Stimulated activated naive CD8-positive, alpha-beta T cell treated with anti-CD3 and anti-CD28 coated beads, Interleukin-15, amount 100 ng/mL, for 72 hours (primary cell): ENCODE results near the gene RSAD2.
"Not testable (repeated sequence)": the region's sequence is repeated elsewhere in the genome, so short reads cannot be mapped to it uniquely, and the experiment has no call there.

Experiments
- ATAC-seq: fragments of 150-1000 bp; cut with Tn5 transposase; 2 replicates; pipeline ENCODE4 v1.10.0; 2021; ENCODE audit warnings: mild to moderate bottlenecking, moderate library complexity
- DNase-seq, 2 donors: peaks; one replicate each; pipeline ENCODE4 v3.0.0; 2021 to 2022
- H3K27ac Mint-ChIP-seq, 2 donors: one replicate each; pipeline ENCODE4 v1.8.0; 2022; ENCODE audit warnings: mild to moderate bottlenecking in 2 of 2, mixed read lengths in 2 of 2, moderate library complexity in 2 of 2
- H3K27me3 Mint-ChIP-seq: one replicate; pipeline ENCODE4 v1.8.0; 2022; ENCODE audit warnings: mixed read lengths
- H3K4me1 Mint-ChIP-seq: one replicate; pipeline ENCODE4 v1.8.0; 2022; ENCODE audit warnings: mild to moderate bottlenecking, mixed read lengths
- H3K4me3 Mint-ChIP-seq, 2 donors: one replicate each; pipeline ENCODE4 v1.8.0; 2022; ENCODE audit warnings: mild to moderate bottlenecking in 2 of 2, mixed read lengths in 2 of 2, moderate library complexity in 1 of 2
- H3K9me3 Mint-ChIP-seq, 2 donors: one replicate each; pipeline ENCODE4 v1.8.0; 2022; ENCODE audit warnings: mixed read lengths in 2 of 2

The RSAD2 gene

GRCh38 chr2:6879011-6879410, 1.4 kb downstream of the RSAD2 start:
- no peak for DNase-seq
- peak overlapping the region; percentile 47 to 83 for H3K4me3 Mint-ChIP-seq

GRCh38 chr2:6880200-6880733, 2.7 kb downstream of the RSAD2 start:
- Mint-ChIP-seq H3K27ac (peak overlapping the region; percentile 78 to 89), H3K4me1 (peaks cover 48% of the 10 kb centered on the region), H3K9me3 (no peaks in the 10 kb centered on the region), H3K4me3 (peak overlapping the region; percentile 65 to 79), H3K27me3 (no peaks in the 10 kb centered on the region)
- DNase-seq (no peak), ATAC-seq (peak; percentile 47)

More at GRCh38 chr2:6879011-6879410, 1.4 kb downstream of the RSAD2 start:
- Mint-ChIP-seq H3K27me3 (no peaks in the 10 kb centered on the region), H3K4me1 (peaks cover 48% of the 10 kb centered on the region), H3K9me3 (peaks cover 2 to 4% of the 10 kb centered on the region in 2 donors), H3K27ac (no peak overlapping the region)
- no peak for ATAC-seq

DNA sequence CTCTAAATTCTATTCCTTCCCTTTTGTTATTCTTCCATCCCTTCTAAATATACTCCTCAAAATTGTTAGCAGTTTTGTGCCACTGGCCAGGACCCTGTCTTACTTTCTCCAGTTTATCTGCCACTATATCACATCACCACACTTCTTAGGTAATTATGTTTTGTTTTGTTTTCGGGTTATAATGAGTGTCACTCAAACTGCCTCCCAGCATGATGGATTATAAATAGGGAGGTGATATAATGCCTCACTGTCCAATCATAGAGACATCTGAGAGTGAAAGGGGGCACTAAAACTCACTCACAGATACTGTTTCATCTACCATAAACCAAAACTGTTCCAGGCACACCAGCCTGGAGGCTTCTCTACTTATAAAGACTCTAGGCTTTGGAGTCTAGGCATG, 3.5 kb downstream of the RSAD2 start:
- DNase-seq (no peak), ATAC-seq (peak; percentile 31)
- no peaks in the 10 kb centered on the region for H3K27me3 Mint-ChIP-seq
- no peaks in the 10 kb centered on the region for H3K9me3 Mint-ChIP-seq
- H3K27ac Mint-ChIP-seq, result peak overlapping the region; percentile 1 to 67
- peaks cover 48% of the 10 kb centered on the region for H3K4me1 Mint-ChIP-seq
- peak overlapping the region; percentile 4 to 79 for H3K4me3 Mint-ChIP-seq

DNA sequence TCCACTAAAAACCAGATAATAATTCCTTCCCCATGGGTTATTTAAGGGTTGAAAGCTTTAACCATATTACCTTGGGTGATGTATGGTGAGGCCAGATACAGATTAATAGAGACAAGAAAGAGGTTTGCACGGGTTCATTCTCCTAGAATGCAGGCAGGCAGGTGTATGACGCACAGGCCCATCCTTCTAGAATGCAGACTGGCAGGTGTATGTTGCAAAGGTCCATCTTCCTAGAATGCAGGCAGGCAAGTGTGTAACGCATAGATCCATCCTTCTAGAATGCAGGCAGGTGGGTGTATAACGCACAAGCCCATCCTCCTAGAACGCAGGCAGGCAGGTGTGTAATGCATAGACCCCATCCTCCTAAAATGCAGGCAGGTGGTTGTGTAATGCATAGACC, 3.9 kb downstream of the RSAD2 start:
- no peaks in the 10 kb centered on the region for H3K9me3 Mint-ChIP-seq
- peak overlapping the region in 1 of 2 donors; percentile 16 for H3K27ac Mint-ChIP-seq
- no peak for DNase-seq
- no peak for ATAC-seq
- H3K27me3 Mint-ChIP-seq, result no peaks in the 10 kb centered on the region
- H3K4me3 Mint-ChIP-seq, result no peak overlapping the region
- H3K4me1 Mint-ChIP-seq, result peaks cover 47% of the 10 kb centered on the region

DNA sequence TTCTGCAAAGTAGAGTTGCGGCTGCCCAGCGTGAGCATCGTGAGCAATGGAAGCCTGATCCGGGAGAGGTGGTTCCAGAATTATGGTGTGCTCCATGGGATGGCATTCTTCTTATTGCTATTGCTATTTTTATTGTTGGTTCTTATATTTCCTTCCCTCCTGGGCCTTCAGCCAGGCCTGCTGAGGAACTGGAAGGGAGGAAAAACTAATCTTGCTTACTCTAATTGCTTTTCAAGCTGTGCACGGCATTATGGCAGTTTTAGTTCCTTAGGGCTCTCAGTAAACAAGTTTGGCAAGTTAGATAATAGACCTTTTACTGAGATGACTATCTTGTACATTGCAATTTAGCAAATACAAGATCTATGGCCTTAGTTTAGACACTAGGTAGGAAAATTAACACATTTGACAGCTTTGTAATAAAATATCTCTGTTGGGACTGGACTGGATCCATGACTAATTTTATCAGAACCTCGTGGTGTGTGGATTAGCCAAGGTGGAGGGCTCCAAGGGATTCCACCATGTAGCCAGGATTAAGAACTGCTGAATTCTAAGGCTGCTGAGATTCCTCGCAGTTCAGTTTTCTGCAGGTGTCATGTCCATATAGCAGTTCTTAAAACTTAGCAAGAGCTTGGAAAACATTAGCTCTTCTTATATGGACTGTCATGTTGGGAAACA, 6.0 kb downstream of the RSAD2 start:
- H3K27me3 Mint-ChIP-seq, result no peaks in the 10 kb centered on the region
- DNase-seq (no peak), ATAC-seq (no peak)
- H3K9me3 Mint-ChIP-seq, result no peaks in the 10 kb centered on the region
- H3K27ac Mint-ChIP-seq, result no peak overlapping the region
- H3K4me1 Mint-ChIP-seq, result peaks cover 26% of the 10 kb centered on the region
- H3K4me3 Mint-ChIP-seq, result no peak overlapping the region

DNA sequence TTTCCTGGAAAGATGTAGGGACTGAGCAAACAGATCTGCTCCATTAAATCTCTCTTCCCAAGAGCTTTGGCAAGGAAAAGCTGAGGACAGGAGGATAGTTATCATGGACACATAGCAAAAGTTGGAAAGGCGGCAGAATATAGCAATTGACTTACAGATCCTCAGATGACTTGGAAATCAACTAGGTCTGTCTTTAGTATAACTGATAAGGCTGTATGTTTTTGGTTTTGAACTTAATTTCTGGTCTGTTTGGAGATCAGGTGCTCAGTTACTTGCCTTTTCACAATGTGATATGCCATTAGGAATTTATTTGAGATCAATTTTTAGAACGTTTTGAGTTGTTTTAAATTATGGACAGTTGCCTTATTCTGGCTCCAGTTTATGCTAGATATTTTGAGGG, 8.0 kb downstream of the RSAD2 start:
- H3K9me3 Mint-ChIP-seq, result no peaks in the 10 kb centered on the region
- H3K4me3 Mint-ChIP-seq, result no peak overlapping the region
- H3K27me3 Mint-ChIP-seq, result no peaks in the 10 kb centered on the region
- ATAC-seq (no peak), DNase-seq (no peak)
- H3K27ac Mint-ChIP-seq, result no peak overlapping the region
- H3K4me1 Mint-ChIP-seq, result peaks cover 8% of the 10 kb centered on the region

- H3K27me3 Mint-ChIP-seq, result no peaks in the 10 kb centered on the region
- ATAC-seq (no peak), DNase-seq (no peak)
- H3K4me1 Mint-ChIP-seq, result peaks cover 4% of the 10 kb centered on the region
- H3K9me3 Mint-ChIP-seq, result no peaks in the 10 kb centered on the region
- no peak overlapping the region for H3K27ac Mint-ChIP-seq
- H3K4me3 Mint-ChIP-seq, result no peak overlapping the region
Measured at GRCh38 chr2:6885968-6886367, 8.4 kb downstream of the RSAD2 start.

DNA sequence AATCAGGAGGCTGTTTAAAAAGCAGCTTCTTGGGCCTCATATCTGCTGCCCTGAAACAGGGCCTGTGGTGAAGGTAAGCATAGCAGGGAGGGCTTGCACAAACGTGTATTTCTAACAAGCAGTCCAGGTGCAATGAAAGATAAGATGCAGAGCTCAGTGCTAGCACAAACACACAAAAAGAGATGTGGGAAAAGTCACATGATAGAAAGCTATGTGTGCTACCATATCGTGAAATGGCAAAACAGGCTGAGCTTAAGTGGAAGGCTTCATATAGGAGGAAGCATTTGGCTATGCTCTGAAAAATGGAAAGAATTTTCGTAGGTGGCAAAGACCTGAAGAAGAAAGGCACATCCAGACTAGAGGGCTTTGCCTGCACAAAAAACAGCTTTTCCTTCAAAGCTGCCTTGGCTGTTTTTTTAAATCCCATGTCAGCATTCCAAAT, 10.2 kb downstream of the RSAD2 start:
- Mint-ChIP-seq H3K4me3 (no peak overlapping the region), H3K4me1 (no peaks in the 10 kb centered on the region), H3K27ac (no peak overlapping the region), H3K27me3 (no peaks in the 10 kb centered on the region), H3K9me3 (no peaks in the 10 kb centered on the region)
- DNase-seq (no peak), ATAC-seq (no peak)

- H3K4me3 Mint-ChIP-seq, result no peak overlapping the region
- ATAC-seq, result no peak
- no peaks in the 10 kb centered on the region for H3K4me1 Mint-ChIP-seq
- H3K27me3 Mint-ChIP-seq, result no peaks in the 10 kb centered on the region
- no peak for DNase-seq
- H3K27ac Mint-ChIP-seq, result no peak overlapping the region
- no peaks in the 10 kb centered on the region for H3K9me3 Mint-ChIP-seq
Measured at GRCh38 chr2:6888724-6889123, 11.1 kb downstream of the RSAD2 start.

GRCh38 chr2:6893876-6894482, 16.4 kb downstream of the RSAD2 start:
- Mint-ChIP-seq H3K27ac (peak overlapping the region in 1 of 2 donors; percentile 24), H3K4me3 (no peak overlapping the region), H3K9me3 (no peaks in the 10 kb centered on the region), H3K4me1 (peaks cover 13% of the 10 kb centered on the region), H3K27me3 (no peaks in the 10 kb centered on the region)
- DNase-seq (no peak), ATAC-seq (no peak)

DNA sequence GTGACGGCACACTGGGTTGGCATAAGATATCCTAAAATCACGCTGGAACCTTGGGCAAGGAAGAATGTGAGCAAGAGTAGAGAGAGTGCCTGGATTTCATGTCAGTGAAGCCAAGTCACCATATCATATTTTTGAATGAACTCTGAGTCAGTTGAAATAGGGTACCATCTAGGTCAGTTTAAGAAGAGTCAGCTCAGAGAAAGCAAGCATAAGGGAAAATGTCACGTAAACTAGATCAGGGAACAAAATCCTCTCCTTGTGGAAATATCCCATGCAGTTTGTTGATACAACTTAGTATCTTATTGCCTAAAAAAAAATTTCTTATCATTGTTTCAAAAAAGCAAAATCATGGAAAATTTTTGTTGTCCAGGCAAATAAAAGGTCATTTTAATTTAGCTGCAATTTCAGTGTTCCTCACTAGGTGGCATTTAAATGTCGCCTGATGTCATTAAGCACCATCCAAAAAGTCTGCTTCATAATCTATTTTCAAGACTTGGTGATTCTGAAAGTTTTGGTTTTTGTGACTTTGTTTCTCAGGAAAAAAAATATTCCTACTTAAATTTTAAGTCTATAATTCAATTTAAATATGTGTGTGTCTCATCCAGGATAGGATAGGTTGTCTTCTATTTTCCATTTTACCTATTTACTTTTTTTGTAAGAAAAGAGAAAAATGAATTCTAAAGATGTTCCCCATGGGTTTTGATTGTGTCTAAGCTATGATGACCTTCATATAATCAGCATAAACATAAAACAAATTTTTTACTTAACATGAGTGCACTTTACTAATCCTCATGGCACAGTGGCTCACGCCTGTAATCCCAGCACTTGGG, 19.6 kb downstream of the RSAD2 start:
- ATAC-seq (no peak), DNase-seq (no peak)
- Mint-ChIP-seq H3K27me3 (no peaks in the 10 kb centered on the region), H3K27ac (no peak overlapping the region), H3K4me3 (no peak overlapping the region), H3K9me3 (peaks cover 6 to 17% of the 10 kb centered on the region in 2 donors), H3K4me1 (peaks cover 13% of the 10 kb centered on the region)

DNA sequence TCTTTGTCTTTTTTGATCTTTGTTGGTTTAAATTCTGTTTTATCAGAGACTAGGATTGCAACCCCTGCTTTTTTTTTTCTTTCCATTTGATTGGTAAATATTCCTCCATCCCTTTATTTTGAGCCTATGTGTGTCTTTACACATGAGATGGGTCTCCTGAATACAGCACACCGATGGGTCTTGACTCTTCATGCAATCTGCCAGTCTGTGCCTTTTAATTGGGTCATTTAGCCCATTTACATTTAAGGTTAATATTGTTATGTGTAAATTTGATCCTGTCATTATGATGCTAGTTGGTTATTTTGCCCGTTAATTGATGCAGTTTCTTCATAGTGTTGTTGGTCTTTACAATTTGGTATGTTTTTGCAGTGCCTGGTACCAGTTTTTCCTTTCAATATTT, 25.0 kb downstream of the RSAD2 start:
- H3K9me3 Mint-ChIP-seq, result peaks cover 35 to 43% of the 10 kb centered on the region in 2 donors
- H3K27ac Mint-ChIP-seq, ATAC-seq, DNase-seq, H3K4me3 Mint-ChIP-seq, H3K27me3 Mint-ChIP-seq: not testable (repeated sequence)
- H3K4me1 Mint-ChIP-seq, result peaks cover 27% of the 10 kb centered on the region

DNA sequence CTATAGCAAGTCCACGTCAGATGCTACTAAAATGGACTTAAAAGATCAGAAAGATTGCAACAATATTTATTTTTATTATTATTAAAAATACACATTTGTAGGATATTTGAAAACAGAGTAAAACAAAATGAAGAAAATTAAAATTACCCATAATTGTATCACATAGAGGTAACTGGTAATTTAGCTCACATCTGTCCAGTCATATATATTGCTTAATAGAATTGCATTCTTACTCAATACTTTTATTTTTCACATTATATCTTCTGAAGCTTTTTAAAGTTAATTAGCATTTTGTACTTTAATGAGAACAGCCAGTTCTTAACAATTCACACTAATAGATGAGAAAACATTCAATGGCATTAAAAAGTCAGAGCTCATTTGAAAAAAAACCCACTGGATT, 28.1 kb downstream of the RSAD2 start:
- Mint-ChIP-seq H3K27me3 (no peaks in the 10 kb centered on the region), H3K27ac (no peak overlapping the region), H3K4me3 (peak overlapping the region in 1 of 2 donors; percentile 38), H3K4me1 (peaks cover 53% of the 10 kb centered on the region), H3K9me3 (peaks cover 34 to 49% of the 10 kb centered on the region in 2 donors)
- no peak for DNase-seq
- ATAC-seq, result no peak

GRCh38 chr2:6906165-6906741, 28.7 kb downstream of the RSAD2 start:
- DNase-seq (peak in 1 of 2 donors; percentile 48), ATAC-seq (peak; percentile 80)
- Mint-ChIP-seq H3K4me3 (peak overlapping the region; percentile 41 to 93), H3K9me3 (peaks cover 32 to 49% of the 10 kb centered on the region in 2 donors), H3K27ac (peak overlapping the region; percentile 81 to 83), H3K4me1 (peaks cover 59% of the 10 kb centered on the region), H3K27me3 (no peaks in the 10 kb centered on the region)

- peaks cover 14 to 31% of the 10 kb centered on the region in 2 donors for H3K9me3 Mint-ChIP-seq
- no peak for DNase-seq
- H3K4me1 Mint-ChIP-seq, result peaks cover 76% of the 10 kb centered on the region
- ATAC-seq, result peak; percentile 22
- peak overlapping the region; percentile 95 to 99 for H3K27ac Mint-ChIP-seq
- H3K27me3 Mint-ChIP-seq, result no peaks in the 10 kb centered on the region
- peak overlapping the region in 1 of 2 donors; percentile 93 for H3K4me3 Mint-ChIP-seq
Measured at GRCh38 chr2:6908291-6908690, 30.7 kb downstream of the RSAD2 start.
